ENCODE measurements around the gene KLRC4. TPM values are rescaled to one million over a fixed set of nuclear protein-coding genes. Genes with fewer than 3 reads are reported as not detected.
"Not testable (repeated sequence)": the region's sequence is repeated elsewhere in the genome, so short reads cannot be mapped to it uniquely, and the experiment has no call there.

Gene KLRC4
- total RNA-seq, 4 donors from 2014 or later: 2.3 TPM; not detected in 3

DNA sequence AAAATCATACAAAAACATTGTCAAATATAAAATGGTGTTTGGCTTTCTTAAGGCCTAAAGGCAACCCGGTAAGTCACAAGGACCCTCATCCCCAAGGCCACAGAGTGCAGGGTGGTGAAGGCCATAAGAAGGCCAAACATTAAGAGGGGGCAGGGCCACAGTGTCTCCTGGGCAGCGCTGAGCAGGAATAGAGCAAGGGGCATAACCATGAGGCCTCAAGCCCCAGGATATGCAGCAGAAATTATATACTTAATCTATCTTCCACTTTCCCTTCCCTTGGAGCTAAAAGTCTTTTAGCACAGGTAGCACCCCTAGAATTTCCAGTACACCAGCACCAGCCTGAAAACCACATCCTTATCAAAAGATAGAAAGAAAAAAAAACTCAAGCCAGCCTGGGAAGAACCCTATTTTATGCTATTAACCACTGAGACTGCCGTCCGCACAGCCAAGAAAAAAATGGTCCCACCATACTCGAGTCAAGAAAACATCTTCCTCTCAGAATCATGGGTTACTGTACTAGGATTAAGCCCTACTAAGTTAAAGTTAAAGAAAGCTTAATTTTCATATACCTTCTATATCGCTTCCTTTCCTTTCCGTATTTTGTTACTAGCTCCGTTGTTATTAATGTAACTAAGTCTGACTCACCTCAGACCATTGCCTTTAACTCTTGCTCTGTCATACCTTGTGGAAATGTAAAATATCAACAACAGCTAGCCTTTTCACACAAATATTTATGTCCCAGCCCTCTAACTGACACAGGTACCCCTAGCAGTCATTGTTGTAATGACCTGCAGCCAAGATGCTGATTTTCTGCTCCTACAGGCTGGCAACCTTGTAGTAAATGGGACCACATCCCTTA is 39.8 kb downstream of the KLRC4 start:
- Histone ChIP-seq H3K36me3 (peaks cover 0 to 6% of the 10 kb centered on the region in 2 donors), H3K27me3 (no peaks in the 10 kb centered on the region), H3K9me3 (no peaks in the 10 kb centered on the region), H3K27ac (no peak overlapping the region), H3K4me1 (peaks cover 5 to 19% (median 8%) of the 10 kb centered on the region in 3 donors), H3K4me3 (no peak overlapping the region)
- WGBS, 2 donors (ENCODE audit: low coverage in 1 of 2): 89 to 97% methylated on average over 6 to 8 of the region's 8 CpGs
- TF ChIP-seq, protein P1, sequence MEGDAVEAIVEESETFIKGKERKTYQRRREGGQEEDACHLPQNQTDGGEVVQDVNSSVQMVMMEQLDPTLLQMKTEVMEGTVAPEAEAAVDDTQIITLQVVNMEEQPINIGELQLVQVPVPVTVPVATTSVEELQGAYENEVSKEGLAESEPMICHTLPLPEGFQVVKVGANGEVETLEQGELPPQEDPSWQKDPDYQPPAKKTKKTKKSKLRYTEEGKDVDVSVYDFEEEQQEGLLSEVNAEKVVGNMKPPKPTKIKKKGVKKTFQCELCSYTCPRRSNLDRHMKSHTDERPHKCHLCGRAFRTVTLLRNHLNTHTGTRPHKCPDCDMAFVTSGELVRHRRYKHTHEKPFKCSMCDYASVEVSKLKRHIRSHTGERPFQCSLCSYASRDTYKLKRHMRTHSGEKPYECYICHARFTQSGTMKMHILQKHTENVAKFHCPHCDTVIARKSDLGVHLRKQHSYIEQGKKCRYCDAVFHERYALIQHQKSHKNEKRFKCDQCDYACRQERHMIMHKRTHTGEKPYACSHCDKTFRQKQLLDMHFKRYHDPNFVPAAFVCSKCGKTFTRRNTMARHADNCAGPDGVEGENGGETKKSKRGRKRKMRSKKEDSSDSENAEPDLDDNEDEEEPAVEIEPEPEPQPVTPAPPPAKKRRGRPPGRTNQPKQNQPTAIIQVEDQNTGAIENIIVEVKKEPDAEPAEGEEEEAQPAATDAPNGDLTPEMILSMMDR (IDR thresholded peaks at IDR 0.05): no peak
- TF ChIP-seq EP300 (IDR thresholded peaks at IDR 0.05): no peak
- no peak for TF ChIP-seq POLR2AphosphoS5 (IDR thresholded peaks at IDR 0.05)
- no peak for TF ChIP-seq POLR2A (IDR thresholded peaks at IDR 0.05)
- no peak for ATAC-seq

GRCh38 chr12:10368206-10369171 is 41.1 kb downstream of the KLRC4 start:
- peak overlapping the region in 1 of 4 donors; percentile 51 for H3K27ac ChIP-seq
- WGBS, 2 donors (ENCODE audit: low coverage in 1 of 2): 51 to 69% methylated on average over 4 to 8 of the region's 10 CpGs
- no peak for ATAC-seq
- no peak for TF ChIP-seq POLR2AphosphoS5 (IDR thresholded peaks at IDR 0.05)
- TF ChIP-seq EP300 (IDR thresholded peaks at IDR 0.05): no peak
- TF ChIP-seq, protein P1 (IDR thresholded peaks at IDR 0.05): no peak
- TF ChIP-seq POLR2A (IDR thresholded peaks at IDR 0.05): no peak
- no peaks in the 10 kb centered on the region for H3K27me3 ChIP-seq
- H3K9me3 ChIP-seq: no peaks in the 10 kb centered on the region
- no peak overlapping the region for H3K4me3 ChIP-seq
- peaks cover 5 to 23% (median 8%) of the 10 kb centered on the region in 3 donors for H3K4me1 ChIP-seq
- H3K36me3 ChIP-seq: no peaks in the 10 kb centered on the region

DNA sequence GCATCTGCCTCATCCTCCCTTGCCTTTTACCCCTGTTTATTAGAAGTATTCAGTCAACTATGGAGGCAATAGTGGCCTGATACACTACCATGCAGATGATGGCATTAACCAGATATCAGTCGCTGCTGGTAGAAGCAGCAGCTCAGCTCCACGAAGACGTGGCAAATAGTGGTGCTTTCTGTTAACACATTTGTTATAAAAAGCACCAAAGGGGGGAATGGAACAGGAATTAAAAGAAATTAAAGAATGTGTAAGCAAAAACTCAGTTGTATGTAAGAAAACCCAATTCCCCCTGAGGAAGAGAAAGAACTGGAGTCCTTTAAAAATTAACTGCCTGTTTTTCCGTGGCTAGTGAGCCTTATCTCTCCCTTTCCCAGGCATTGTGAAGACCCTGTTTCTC is 41.8 kb downstream of the KLRC4 start:
- Histone ChIP-seq H3K27ac (peak overlapping the region in 1 of 4 donors; percentile 88), H3K4me1 (peaks cover 11 to 31% (median 12%) of the 10 kb centered on the region in 3 donors)
- not testable (repeated sequence) for H3K9me3 ChIP-seq, ATAC-seq, H3K4me3 ChIP-seq, H3K27me3 ChIP-seq, H3K36me3 ChIP-seq
- 50 to 72% methylated on average over 2 to 4 of the region's 4 CpGs for WGBS, 2 donors (ENCODE audit: low coverage in 1 of 2)

DNA sequence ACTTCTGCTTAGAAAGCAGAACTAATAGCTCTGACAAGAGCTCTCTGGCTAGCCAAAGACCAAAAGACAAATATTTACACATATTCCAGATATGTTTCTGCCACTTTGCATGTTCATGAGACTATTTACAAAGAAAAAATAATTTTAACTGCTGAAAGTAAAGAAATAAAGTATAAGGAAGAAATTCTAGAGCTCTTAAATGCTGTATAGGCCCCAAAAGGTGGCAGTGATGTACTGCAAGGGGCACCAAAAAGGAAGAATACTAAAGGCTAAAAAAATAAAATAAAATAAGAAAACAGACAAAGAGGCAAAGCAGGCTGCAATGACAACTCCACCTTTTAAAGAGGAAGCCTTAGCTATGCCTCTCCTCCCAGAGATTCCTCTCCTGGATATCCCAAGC is 42.7 kb downstream of the KLRC4 start:
- ATAC-seq: no peak
- H3K9me3 ChIP-seq: no peaks in the 10 kb centered on the region
- H3K36me3 ChIP-seq: no peaks in the 10 kb centered on the region
- TF ChIP-seq, protein P1 (IDR thresholded peaks at IDR 0.05): peak in 1 of 4 experiments; percentile 8
- TF ChIP-seq EP300 (IDR thresholded peaks at IDR 0.05): no peak
- peaks cover 11 to 39% (median 12%) of the 10 kb centered on the region in 3 donors for H3K4me1 ChIP-seq
- peak overlapping the region in 3 of 4 donors; percentile 88 to 93 (median 91) for H3K27ac ChIP-seq
- no peak overlapping the region for H3K4me3 ChIP-seq
- H3K27me3 ChIP-seq: no peaks in the 10 kb centered on the region

GRCh38 chr12:10365696-10366405 is 43.7 kb downstream of the KLRC4 start:
- peak overlapping the region; percentile 69 to 100 for H3K4me3 ChIP-seq
- H3K27me3 ChIP-seq: no peaks in the 10 kb centered on the region
- no peak for ATAC-seq
- peak overlapping the region; percentile 88 to 100 (median 92) for H3K27ac ChIP-seq
- no peaks in the 10 kb centered on the region for H3K9me3 ChIP-seq
- TF ChIP-seq POLR2AphosphoS5 (IDR thresholded peaks at IDR 0.05) (no peak), EP300 (IDR thresholded peaks at IDR 0.05) (no peak), POLR2A (IDR thresholded peaks at IDR 0.05) (no peak)
- TF ChIP-seq, protein P1 (IDR thresholded peaks at IDR 0.05): no peak
- 15 to 19% methylated on average over 3 to 6 of the region's 6 CpGs for WGBS, 2 donors (ENCODE audit: low coverage in 1 of 2)
- H3K4me1 ChIP-seq: peaks cover 11 to 40% (median 12%) of the 10 kb centered on the region in 3 donors
- no peaks in the 10 kb centered on the region for H3K36me3 ChIP-seq
